Measurements from ENCODE around the gene CSRP3.
"Not testable (repeated sequence)": the region's sequence is repeated elsewhere in the genome, so short reads cannot be mapped to it uniquely, and the experiment has no call there.

Gene CSRP3

DNA sequence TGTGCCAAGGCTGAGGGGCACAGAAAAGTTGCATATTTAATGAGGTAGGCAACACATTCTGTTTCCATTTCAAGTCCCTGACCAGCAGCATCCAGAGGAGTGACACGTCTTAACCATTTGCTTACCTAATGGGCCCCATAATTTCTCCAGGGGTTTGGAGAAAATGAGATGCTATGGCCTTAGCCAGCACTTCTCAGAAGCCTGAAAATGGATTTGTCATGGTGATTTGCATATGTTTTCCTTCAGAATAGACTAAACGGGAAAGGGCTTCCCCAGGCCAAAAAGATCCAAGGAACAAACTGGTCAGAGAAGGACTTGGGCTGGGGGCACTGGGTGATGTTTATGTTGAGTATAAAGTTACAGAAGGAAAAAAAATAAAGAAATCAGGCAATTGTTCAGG, 16.7 kb downstream of the CSRP3 start:
- no peak for DNase-seq

DNA sequence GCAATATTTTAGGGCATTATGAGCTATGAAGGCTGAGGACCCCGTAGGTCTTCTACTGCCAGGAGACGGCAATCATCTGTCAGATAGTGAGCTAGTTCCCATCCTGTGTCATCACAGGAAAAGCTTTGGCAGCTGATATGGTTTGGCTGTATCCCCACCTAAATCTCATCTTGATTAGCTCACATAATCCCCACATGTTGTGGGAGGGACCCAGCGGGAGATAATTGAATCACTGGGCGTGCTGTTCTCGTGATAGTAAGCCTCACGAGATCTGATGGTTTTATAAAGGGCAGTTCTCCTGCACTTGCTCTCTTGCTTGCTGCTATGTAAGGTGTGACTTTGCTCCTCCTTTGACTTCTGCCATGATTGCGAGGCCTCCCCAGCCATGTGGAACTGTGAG, 18.1 kb downstream of the CSRP3 start:
- DNase-seq, result no peak

DNA sequence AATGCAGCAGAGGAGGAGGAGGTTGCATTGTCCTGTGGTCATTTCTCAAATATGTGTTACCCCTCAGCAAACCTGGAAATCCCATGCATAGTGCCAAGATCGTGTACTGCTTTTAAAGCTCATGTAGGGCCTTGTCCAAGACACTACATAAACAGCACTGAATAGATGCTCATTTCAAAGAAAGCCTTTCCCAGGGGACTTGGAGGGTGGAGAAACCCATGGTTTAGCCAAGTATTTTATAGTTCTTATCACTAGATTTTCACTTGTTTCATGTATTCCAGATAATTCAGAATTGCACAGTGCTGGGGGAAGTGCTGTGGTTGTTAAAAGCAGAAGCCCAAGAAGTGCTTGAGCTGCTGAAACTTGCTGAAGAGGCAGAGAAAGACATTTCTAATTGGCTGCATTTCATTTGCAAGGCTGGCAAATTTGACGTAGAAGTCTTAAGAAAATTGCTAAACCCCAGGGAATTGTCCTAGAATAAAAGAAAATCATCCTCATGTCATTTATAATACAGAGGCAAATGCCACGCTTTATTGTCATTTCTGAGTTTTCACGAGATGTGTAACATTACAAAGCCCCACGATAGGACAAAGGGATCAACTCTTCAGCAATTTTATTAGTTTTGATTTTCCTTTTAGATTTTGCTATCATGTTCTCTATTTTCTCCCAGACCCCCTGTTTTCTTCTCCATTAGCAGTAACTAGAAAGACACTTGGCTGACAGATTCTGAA, 20.1 kb downstream of the CSRP3 start:
- no peak for DNase-seq

DNA sequence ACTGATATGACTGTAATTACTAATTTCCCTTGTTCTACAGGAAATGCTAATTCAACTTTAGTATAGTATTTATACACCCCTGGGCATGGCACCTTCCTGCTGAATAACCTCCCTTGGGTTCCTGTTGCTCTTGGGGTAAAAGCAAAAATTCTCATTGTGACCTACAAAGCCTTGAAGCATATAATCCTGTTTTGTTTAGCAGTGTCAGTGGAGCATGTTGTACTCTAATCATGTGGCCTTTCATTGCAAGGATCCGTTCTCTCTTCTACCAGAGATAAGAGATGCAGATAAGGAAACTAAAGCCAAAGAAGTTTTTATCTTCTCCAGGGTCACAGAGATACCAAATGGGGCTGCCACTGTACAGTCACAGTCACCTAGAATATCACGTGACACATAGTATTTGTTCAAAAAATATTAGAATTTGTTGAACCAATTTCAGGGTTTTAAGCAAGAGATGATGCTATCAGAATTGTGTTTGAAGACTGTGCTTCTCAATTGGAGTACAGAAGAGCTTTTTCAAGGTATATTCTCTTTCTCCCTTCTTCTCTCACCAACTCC, 25.1 kb downstream of the CSRP3 start:
- DNase-seq, result no peak

DNA sequence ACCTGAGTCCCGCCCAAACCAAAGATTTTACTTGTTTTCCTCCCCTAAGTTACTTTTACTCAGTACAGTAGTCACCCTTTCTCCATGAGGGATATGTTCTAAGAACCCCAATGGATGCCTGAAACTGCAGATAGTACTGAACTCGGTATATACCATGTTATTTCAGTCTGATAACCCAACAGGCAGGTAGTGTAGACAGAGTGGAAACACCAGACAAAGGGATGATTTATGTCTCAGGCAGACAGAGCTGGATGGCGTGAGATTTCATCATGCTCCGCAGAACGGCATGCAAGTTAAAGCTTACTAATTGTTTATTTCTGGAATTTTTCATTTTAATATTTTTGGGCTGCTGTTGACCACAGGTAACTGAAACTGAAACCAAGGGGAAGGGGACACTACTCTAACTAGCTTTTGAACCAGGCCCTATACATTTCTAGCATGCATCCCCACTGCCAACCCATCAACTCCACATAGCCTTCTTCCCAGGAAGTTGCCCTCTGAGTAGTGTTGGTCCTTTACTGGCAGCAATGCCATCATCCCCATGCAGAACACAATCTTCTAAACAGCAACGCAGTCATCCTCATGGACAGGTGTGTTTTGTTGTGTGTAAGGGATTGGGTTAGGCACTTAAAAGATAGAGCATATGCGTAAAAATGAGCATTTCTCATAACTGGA, 27.7 kb downstream of the CSRP3 start:
- no peak for DNase-seq

DNA sequence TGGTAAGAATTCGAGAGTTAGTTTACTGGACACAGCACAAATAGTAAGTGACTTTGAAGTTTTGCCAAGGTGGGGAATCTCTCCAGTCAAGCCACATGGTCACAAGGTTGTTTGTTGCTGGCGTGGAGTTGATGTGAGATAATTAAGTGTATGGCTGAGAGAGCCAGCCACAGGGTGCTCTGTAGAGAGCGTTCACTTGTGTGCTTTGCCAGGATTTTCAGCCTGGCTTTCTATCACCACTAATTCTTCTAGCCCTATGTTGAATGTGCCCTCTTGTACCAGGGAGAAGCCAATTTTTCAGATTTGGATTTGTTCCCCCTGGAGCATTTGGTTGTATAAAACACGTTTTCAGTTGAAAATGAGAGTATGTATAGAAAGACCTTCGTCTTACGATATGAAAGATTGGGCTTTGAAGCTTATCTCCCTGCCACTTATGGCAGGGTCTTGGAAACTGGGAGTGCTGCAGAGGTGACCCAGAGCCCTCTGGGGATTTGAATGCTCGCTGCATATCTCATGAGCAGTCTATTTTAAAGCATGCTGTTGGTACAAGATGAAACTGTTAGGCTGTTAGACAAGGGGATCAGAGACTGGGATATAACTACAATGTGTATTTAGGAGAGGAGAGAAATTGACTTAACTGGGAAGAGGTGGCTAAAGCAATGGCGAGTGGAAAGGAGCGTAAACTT, 28.6 kb downstream of the CSRP3 start:
- no peak for DNase-seq

DNA sequence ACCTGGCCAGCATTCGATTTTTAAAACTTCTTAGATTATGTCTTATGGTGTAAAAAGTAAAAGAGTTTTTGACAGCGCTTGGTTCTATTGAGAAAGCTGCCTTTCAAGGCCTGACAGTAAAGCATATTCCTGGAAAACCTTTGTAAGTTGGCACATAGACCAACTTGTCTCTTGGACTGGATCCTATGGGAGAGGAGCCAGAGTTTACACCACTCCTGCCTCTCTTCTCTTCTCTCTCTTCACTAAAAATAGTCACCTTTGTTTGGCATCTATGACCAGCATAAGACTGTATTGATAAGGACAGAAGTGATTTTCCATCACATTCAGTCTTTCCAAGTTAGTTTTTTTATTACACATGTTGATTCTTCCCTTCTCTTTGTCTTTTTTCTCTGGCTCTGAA, 33.7 kb downstream of the CSRP3 start:
- DNase-seq, result no peak

DNA sequence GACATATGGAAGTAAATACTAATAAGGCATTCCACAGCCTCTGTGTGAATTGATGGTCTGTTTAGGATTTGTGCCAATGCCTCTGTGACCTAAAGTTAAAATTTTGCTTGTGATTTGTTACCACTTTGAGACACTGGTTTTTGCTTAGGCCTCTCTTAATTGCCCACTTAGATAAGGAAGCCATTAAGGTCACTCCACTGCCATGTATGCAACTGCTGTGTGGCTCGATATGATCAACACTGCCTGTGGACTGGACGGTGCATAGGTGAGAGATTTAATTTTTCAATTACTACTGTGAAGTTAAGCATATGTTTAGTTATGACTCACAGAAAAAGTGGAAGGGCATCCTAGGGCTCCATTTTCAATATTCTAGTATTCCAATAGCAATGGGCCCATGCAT, 36.9 kb downstream of the CSRP3 start:
- no peak for DNase-seq

DNA sequence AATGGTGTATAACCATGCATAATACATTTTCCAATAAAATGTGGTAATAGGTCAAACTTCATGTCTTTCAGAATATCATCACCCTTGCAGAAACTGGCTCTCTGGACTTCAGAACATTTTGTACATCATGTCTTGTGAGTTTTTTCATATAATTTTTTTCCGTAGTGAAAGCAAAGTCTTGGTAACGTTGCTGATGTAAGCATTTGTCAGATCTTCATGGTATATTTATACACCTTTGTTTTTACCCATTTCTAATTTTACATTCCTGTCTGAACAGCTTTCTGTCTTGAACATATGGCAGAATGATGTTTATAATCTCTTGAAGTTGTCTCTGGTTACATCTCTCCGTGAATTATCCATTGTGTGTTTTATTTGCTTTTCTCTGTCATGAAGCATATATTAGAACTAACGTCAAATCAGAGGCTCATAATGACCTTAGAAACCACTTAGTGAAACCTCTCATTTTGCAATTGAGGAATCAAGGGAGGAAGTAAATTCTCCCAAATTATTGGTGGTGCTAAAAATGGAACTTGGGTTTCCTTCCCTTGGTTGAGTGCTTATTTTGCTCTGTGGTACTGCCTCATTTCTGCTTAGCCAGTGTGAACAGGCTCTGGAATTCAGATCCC, 37.4 kb downstream of the CSRP3 start:
- peak; percentile 68 for DNase-seq

DNA sequence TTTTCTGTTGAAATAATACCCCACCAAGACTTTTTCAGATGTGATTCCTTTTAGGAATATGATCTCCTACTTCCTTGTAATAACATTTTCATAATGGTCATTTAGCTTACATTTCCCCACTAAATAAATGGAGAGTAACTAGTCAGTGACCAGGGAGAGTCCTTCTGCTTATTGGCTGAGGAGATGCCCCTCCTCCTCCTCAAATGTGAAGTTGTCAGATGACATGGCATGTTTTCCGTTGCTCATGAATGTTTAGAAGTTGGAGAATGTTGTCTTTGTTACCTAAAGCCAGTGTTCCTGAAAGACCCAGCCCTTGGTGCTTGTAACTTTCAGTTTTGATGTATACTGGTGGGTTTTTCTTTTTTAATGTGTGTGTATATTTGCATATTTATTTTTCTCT, 38.2 kb downstream of the CSRP3 start:
- no peak for DNase-seq

DNA sequence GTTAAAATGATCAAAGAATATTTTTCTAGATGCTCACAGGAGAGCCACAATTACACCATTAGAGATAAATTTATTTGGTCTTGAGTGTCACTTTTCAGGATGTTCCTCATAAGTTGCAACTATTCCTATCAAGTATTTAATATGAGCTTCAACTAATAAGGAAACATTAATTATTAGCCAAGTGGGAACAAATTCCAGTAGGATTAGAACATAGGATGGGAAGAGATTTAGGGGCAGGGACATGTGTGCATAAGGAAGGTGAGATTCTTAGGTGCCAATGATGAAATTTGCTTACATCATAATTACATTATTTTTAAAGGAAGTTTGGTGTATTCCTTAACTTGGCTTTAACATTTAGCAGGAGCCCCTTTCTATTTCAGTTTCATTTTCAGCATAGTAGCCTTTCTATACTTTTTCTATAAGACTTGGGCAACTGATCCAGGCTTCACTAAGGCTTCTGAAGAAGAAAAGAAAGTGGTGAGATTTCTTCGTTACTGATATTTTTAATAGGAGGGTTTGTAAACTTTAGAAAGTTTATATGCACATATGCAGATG, 38.8 kb downstream of the CSRP3 start:
- no peak for DNase-seq

DNA sequence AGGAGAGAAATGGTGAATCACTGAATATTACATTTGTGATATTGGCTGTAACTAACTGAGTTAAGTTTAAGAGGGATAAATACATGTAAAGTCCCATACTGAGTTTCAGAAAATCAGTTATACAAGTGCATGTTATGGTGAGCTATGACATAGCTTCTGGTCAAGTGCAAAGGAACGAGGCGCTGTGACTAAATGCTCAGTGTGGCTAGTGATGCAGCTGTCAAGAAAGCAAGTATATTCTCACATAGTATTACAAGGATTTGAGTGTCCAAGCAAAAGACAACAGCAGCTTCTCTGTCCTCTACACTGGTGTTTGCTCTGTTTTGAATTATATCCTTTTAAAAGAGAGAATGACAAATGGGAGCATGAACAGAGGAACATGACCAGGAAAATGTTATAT, 40.1 kb downstream of the CSRP3 start:
- no peak for DNase-seq

DNA sequence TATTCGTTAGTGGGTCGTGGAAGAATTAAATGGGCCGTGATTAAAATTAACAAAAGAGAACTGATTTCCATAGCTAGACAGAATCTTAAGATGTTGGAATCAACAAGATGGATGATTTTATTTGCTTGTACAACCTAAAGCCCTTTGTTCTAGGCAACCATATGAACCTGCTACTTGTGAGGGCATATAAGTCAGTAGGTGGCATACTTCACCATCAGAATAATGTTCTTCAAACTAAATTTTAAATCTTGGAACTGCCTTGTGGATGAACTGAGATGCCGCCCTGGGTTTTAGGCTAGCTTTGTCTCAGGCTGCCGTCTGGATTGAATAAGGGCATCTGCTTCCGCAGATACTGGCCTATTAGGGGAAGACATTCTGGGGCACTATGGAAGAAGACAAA, 40.9 kb downstream of the CSRP3 start:
- DNase-seq, result no peak

DNA sequence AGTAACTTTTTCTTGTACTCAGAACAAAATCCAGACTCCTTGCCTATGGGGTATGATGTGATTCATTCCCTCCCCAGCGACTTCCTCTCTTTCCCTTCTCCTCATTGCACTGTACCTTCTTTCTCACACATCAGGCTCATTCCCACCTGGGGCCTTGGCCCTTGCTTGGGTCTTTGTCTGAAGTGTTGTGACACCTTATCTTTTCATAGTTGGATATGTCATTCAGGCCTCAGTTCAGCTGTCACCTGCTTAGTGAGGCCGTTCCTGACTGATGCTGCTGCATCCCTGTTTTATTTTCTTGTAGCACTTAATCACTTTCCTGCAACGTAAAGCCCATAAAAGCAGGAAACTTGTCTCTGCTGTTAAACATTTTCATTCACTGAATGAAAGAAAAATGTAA, 44.9 kb downstream of the CSRP3 start:
- DNase-seq, result no peak

DNA sequence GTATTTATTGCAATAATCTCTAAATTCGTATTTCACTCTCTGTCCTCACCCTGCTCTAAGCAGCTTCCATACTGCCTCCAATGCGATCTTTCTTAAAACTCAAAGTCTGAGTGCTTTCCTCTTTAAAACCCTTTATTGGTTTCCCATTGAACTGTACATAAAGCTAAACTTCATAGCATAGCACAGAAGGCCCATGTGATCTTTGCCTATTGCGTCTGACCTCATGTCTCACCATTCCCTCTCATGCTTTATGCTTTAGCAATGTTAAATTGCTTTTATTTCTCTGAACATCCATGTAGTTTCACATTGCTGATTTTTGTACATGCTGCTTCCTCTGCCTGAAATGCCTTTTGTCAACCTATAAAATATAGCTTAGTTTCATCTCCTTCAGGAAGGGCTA, 56.5 kb downstream of the CSRP3 start:
- no peak for DNase-seq

DNA sequence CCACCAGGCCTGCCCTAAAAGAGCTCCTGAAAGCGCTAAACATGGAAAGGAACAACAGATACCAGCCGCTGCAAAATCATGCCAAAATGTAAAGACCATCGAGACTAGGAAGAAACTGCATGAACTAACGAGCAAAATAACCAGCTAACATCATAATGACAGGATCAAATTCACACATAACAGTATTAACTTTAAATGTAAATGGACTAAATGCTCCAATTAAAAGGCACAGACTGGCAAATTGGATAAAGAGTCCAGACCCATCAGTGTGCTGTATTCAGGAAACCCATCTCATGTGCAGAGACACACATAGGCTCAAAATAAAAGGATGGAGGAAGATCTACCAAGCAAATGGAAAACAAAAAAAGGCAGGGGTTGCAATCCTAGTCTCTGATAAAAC, 64.9 kb downstream of the CSRP3 start:
- DNase-seq, result not testable (repeated sequence)

DNA sequence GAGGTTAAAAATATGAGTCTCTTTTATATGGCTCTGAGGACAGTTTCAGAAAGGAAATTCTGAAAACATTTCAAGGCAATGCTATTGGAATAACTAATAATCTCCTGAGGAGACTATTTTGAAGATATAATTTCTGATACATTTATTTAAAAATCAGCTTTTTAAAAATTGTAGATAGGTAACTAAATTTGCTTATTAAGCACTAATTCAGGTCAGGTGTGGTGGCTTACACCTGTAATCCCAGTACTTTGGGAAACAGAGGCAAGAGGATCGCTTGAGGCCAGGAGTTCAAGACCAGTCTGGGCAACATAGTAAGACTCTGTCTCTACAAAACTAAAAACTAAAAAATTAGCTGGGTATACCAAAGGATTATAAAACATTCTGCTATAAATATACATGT, 67.8 kb downstream of the CSRP3 start:
- DNase-seq, result no peak

Measured in NCI-H1105 (cell line).